HG03460 (cell line): ENCODE data around the gene SPDYE18.
"Not testable (repeated sequence)": the region's sequence is repeated elsewhere in the genome, so short reads cannot be mapped to it uniquely, and the experiment has no call there.

Experiments
- ATAC-seq: cut with Tn5 transposase; IDR thresholded peaks from one replicate; pipeline ENCODE4 v1.9.1; 2021; ENCODE audit not compliant: unreplicated experiment

SPDYE18 gene, protein sequence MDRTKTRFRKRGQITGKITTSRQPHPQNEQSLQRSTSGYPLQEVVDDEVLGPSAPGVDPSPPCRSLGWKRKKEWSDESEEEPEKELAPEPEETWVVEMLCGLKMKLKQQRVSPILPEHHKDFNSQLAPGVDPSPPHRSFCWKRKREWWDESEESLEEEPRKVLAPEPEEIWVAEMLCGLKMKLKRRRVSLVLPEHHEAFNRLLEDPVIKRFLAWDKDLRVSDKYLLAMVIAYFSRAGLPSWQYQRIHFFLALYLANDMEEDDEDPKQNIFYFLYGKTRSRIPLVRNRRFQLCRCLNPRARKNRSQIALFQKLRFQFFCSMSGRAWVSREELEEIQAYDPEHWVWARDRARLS

GRCh38 chr7:77062557-77062956, at the start of gene SPDYE18:
Gene SPDYE18 (minus strand): TSS chr7:77062558. CDS start chr7:77060512, 2,046 bp downstream.
- not testable (repeated sequence) for ATAC-seq

GRCh38 chr7:77108362-77108761, 46.0 kb upstream of the SPDYE18 start:
- not testable (repeated sequence) for ATAC-seq

- not testable (repeated sequence) for ATAC-seq
Observed at GRCh38 chr7:77107659-77108058, 45.3 kb upstream of the SPDYE18 start.

DNA sequence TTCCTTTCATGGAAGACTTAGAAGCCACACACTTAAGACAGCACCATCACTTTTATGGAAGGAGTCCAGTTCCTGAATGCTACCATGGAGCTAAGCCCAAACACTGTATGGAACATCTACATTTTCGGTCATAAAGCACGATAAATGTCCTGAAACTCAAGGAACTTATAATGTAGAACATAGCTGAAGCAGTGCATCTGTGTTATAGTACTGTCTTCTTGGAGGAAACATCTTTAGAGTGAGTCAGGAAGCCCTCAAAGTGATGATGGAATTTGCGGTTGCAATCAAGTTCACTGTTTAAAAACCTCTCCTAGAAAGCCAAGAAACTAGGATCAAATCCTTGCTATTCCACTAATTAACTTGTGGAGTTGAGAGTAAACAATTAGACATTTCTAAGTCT, 43.5 kb upstream of the SPDYE18 start:
- ATAC-seq: not testable (repeated sequence)

GRCh38 chr7:77102671-77103070, 40.3 kb upstream of the SPDYE18 start:
- not testable (repeated sequence) for ATAC-seq

- not testable (repeated sequence) for ATAC-seq
Observed at GRCh38 chr7:77101187-77101586, 38.8 kb upstream of the SPDYE18 start.

DNA sequence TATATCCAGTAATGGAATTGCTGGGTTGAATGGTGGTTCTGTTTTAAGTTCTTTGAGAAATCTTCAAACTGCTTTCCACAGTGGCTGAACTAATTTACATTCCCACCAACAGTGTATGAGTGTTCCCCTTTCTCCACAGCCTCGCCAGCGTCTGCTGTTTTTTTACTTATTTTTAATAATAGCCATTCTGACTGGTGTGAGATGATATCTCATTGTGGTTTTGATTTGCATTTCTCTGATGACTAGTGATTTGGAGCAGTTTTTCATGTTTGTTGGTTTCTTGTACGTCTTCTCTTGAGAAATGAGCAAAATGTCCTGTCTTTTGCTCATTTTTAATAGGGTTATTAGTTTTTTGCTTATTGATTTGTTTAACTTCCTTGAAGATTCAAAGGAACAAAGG, 38.1 kb upstream of the SPDYE18 start:
- ATAC-seq: not testable (repeated sequence)

- ATAC-seq: not testable (repeated sequence)
Observed at GRCh38 chr7:77092301-77092700, 29.9 kb upstream of the SPDYE18 start.

DNA sequence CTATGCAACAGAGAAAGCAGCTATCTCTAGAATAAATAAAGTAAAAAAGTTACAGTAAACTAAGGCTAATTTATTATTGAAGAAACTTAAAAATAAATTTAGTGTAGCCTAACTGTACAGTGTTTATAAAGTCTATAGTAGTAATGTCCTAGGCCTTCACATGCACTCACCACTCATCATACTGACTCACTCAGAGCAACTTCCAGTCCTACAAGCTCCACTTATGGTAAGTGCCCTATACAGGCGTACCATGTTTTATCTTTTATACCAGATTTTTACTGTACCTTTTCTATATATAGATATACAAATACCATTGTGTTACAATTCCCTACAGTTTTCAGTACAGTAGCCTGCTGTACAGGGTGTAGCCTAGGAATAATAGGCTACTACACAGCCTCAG, 19.8 kb upstream of the SPDYE18 start:
- not testable (repeated sequence) for ATAC-seq

GRCh38 chr7:77080236-77080635, 17.9 kb upstream of the SPDYE18 start:
- ATAC-seq: not testable (repeated sequence)

DNA sequence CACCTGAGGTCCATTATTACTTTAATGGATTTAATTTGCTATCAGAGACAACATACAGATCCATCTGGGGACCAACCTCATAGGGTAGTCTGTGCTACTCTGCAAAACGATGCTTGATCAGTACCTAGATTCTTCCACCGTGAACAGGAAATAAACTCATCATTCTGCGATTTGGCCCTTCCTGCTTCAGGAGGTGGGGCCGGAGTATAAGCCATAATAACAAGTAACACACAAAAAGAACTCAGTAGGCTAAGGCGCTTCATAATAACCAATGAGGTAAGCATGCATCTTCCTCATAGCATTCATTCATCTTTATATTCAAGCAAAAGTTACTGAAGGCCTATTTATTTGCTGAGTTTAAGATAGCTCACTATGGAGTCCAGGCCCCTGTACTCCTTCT, 17.3 kb upstream of the SPDYE18 start:
- ATAC-seq: not testable (repeated sequence)

- ATAC-seq: not testable (repeated sequence)
Observed at GRCh38 chr7:77079112-77079511, 16.8 kb upstream of the SPDYE18 start.

DNA sequence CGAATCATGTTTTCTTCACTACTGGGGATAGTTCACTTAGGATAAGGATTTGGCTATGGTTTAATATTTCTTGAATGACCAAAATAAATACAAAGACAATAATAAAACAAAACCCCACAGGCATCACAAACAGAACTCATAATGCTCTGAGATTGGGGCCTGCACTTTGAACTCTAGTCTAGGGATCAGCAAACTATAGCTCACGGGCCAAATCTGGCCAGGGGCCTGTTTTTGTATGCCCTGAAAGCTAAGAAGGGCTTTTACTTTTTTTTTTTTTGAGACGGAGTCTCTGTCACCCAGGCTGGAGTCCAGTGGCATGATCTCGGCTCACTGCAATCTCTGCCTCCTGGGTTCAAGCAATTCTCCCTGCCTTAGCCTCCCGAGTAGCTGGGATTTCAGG, 14.7 kb upstream of the SPDYE18 start:
- not testable (repeated sequence) for ATAC-seq

DNA sequence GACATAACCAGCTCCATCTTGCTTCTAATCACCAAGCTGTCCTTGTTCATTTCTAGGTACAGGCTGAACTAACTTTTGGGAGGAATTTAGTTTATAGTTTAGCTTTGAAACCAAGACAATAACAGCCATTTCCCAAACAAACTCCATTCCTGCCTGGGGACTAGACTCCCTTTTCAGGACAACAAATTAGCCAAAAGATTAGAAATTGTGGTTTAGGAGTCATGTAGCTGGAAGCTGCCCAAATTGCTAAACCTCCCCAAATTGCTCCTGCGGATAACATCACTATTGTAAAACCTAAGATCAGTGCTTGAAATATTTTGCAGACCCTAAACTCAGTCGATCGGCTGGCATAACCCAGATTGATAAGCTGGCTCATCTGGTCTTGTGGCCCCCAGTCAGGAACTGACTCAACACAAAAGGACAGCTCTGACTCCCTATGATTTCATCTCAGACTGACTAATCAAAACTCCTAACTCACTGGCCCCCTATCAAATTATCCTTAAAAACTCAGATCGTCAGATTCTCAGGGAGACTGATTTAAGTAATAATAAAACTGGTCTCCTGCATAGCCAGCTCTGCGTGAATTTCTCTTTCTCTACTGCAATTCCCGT, 12.5 kb upstream of the SPDYE18 start:
- ATAC-seq: not testable (repeated sequence)

DNA sequence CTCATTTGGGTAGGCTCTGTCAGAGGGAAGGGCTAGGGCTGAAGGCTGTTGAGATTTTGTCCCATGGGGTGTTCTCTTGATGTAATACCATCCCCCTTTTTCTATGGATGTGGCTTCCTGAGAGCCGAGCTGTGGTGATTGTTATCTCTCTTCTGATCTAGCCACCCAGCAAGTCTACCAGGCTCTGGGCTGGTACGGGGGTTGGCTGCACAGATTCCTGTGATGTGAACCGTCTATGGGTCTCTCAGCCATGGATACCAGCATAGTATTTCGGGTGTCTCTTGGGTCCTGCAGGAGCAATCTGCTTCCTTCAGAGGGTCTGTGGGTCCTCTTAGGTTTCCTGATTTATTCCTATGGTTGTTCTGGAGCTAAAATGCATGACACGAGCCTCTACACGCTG, 8.8 kb upstream of the SPDYE18 start:
- ATAC-seq: not testable (repeated sequence)

DNA sequence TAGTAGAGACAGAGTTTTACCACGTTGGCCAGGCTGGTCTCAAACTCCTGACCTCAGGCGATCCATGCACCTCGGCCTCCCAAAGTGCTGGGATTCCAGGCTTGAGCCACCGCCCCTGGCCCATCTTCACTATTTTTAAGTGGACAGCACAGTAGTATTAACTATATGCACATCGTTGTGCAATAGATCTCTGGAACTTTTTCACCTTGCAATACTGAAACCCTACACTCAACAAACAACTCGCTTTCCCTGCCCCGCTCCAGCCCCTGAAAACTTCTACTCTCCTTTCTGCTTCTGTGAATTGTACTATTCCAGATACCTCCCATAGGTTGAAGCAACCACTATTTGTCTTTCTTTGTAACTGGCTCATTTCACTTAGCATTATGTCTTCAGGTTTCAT, 3.5 kb upstream of the SPDYE18 start:
- not testable (repeated sequence) for ATAC-seq

DNA sequence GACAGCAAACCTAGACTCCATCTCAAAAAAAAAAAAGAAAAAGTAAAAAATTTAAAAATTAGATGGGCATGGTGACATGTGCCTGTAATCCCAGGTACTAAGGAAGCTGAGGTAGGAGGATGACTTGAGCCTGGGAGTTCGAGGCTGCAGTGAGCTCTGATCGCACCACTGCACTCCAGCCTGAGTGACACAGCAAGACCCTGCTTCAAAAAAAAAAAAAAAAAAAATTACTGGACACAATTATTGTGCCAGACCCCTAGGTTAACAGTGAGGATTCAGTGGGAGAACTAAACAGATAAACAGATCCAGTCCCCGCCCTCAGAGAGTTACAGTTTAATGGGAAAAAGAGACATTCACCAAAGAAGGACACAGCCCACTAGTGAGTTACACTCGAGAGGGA, 1.4 kb upstream of the SPDYE18 start:
- ATAC-seq: not testable (repeated sequence)

DNA sequence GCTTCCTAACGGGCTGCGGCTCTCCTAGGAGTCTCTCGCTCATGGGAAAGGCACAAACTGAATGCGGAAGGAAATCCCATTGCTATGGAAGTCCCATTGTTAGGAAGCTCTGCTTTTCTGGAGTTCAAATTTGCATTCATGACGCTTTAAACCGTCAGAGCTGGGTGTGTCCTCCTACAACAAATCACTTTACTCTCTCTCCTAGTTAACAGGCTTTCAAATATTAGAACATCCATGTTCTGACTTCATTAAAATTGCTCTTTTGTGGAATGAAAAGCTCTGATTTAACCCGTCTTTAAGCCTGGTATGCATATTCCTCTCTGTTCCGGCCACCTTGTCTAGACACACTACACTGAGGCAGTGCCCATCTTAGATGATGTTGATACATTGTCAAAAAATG, 30.1 kb downstream of the SPDYE18 start, which contains the start of gene SPDYE17:
TSS of gene SPDYE17 (minus strand) at position 101 of the 400 bp plus-strand sequence. CDS start 1,791 bp downstream, outside the sequence.
- ATAC-seq: not testable (repeated sequence)

GRCh38 chr7:77026349-77026748, 36.0 kb downstream of the SPDYE18 start:
- ATAC-seq: not testable (repeated sequence)

- not testable (repeated sequence) for ATAC-seq
Observed at GRCh38 chr7:77010074-77010680, 52.2 kb downstream of the SPDYE18 start.

DNA sequence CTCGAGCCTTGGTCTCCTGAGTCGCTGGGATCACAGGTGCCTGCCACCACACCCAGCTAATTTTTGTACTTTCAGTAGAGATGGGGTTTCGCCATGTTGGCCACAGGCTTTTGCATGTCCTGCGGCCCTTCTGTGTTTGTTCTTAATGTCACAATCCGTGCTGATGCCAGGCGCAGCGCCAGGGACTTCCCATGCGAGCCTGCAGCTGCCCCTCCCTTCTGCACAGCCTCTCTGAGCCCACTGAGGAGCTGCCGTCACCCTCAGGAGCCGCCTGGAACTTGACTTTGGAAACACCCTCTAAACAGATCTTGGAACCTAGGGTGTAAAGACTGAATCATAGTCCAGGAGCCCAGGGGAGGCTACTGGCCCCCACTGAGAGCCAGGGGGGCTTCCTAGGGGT, 54.4 kb downstream of the SPDYE18 start:
- not testable (repeated sequence) for ATAC-seq
